GM18502 (cell line): ENCODE results near the gene FAM98A.

Experiments
- ATAC-seq: cut with Tn5 transposase; IDR thresholded peaks from one replicate; pipeline ENCODE4 v1.9.1; 2021; ENCODE audit warnings: mild to moderate bottlenecking; ENCODE audit not compliant: unreplicated experiment, poor library complexity

Gene FAM98A

DNA sequence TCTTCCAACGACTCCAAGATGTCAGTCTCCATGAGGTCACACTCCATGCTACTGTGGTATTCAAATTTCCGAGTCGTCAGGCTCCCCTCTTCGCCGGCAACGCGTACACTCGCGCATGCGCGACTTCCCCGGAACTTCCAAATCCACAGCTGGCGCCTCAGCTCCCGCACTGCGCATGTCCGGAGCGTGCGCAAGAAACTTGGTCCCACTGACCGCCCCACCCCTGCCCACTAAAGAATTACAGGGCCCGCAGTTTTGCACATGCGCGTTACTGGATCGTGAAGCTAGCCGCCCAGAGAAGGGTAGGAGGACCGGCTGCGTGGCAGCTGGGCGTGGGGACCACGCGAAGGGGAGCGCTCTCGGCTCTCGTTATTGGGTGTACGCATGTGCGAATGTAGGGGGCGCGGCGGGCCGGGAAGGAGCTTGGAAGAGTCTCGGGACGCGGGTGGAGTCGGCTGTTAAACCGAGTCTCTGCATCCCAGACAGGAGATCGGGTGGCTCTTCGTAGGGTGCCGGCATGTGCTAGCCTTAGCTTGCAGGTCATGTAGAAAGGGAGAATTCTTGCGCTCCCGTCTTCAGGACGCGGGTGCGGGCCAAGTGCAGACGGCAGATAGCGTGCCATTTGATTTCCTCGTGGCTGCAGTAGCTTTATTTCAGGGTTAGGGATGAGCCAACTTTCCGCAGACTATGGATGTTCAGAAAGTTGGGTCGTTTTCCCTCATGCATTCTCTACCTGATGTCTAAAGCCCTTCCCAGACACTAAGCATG, at the start of gene FAM98A:
Gene FAM98A (minus strand): TSS at position 125 of the 768 bp plus-strand sequence. CDS start 78 bp downstream, at position 47.
- ATAC-seq = peak; percentile 91

DNA sequence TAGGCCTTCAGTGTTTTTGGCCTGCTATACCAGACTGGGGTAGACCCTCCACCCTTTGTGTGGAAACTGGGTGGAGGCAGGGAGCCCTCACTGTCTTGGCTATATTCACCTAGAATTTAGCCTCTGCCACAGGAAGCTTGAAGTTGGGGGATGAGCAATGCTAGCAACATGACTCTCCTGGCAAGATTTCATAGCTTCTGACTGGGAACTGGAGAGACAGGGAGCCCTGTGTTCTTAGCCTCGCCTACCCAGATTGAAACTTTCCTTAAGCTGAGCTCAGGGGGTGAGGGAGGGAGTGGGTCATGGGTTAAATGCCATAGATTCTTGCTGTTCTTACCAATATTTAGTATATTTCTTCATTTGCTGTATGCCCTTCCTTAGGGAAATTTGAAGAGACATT, 46.8 kb upstream of the FAM98A start:
- ATAC-seq = no peak

DNA sequence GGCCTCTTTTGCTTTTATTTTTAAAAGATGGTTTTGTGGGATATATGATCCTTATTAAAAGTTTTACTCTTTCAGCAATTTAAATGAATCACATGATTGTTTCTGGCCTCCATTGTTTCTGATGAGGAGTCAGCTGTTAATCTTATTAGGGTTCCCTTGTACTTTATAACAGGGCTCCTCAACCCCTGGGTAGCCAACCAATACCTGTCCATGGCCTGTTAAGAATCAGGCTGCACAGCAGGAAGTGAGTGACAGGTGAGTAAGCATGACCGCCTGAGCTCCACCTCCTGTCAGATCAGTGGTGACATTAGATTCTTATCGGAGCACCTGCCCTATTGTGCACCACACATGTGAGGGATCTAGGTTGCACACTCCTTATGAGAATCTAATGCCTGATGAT, 45.1 kb upstream of the FAM98A start:
- ATAC-seq = no peak

DNA sequence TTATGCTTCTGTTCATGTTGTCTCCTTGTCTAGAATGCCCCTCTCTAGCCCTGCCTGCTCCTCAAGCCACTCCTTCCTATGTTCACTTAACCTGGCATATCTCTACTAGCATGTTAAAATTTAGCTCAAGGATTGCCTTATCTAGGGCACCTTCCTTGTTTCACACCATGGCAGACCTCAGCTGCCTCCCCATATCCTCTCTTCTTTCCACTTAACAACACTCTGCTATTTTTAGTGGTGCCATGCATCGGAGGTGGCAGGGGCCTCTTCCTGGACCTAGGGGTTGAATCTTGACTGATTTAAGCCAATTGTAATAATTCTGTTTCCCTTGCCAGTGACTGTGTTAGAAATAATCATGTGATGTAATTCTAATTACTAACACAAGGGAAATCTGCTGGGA, 36.9 kb upstream of the FAM98A start:
- no peak for ATAC-seq

DNA sequence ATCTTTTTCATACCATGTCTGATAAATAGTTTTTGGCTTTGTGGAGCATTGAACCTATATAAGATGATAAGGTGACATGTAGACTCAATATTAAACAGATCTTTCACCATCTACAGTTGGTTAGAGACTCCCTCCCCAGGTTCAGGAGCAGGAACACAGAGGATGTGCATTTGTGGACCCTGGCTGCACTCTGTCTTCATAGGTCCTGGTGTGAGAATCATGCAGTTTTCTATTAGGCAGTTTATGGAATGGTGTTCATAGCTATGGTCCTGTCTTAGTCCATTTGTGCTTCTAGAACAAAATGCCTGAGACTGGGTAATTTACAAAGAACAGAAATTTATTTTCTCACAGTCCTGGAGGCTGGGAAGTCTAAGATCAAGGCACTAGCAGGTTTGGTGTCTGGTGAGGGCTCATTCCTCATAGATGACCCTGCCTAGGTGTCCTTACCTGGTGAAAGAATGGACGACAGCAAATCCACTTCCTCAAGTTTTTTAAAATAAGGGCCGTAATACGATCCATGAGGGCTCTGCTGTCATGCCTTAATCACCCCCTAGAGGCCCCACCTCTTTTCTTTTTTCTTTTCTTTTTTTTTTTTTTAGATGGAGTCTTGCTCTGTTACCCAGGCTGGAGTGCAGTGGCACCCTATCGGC, 35.3 kb upstream of the FAM98A start:
- no peak for ATAC-seq

DNA sequence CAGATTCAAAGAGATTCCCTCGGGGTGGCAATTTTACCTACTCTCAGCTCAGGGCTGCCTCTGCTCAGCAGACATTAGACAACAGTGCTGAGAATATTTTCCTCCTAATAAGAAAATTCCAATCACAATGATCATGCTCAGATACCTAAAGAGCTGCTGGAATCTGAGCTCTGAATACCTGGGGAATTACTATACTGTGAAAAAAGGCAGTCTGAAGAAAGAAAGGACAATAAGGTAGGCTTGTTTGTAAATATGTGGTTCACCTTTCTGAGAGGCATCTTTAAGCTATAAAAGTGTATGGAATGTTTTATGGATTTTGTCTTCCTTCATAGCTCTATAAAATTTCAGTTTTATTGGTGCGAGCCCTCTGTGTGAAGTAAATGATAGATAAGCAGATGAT, 34.2 kb upstream of the FAM98A start:
- ATAC-seq = no peak

DNA sequence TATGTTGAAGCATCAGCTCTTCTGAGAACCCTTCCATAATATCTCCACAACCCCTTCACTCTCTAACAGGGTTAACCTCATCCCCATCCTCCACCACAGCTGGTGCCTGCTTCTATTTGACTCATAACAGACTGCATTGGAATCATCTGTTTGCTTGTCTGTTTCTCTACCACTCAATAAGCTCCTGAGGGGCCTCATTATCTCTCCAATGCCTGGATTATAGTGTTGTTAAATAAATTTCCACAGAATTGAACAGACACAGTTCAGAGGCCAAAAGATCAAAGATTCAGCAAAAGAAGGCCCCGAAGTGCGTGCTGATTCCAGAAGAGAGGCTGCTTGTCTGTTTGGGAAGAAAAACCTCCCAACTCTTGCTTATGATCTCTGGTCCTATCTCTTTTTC, 33.7 kb upstream of the FAM98A start:
- ATAC-seq = no peak

DNA sequence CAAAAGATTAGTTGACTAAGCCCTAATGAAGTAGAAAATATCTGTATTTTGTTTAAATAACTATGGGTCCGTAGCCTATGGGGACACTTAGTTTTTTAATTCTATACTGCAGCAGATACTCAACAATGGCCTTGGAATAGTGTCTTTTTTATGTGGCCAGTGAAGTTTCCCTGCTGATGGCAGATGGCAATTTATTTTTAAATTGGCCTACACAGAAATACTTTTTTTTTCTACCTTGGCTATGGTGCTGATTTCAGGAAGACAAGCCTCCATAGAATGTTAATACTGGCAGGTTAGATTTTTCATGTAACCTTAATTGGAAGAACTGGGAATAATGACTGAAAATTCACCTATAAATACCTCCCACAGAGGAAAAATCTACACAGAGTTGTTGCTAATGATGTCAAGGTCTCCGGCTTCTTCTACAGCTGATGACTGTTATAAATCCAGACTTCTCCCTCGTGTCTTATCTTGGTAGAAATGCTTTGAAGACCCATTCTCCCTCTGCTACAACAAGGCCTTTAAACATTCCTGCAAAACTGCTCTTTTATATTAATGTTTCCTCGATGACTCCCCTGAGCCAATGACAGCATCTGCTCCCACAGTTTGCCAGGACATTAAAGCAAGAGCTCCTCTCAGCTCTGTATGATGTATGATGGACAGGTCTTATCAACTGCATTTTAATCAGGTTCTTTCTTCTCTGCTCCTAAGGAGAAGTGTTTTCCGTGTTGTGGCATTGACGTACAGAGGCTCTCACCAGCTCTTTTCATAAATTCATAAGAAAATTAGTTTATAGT, 29.1 kb upstream of the FAM98A start:
- no peak for ATAC-seq

DNA sequence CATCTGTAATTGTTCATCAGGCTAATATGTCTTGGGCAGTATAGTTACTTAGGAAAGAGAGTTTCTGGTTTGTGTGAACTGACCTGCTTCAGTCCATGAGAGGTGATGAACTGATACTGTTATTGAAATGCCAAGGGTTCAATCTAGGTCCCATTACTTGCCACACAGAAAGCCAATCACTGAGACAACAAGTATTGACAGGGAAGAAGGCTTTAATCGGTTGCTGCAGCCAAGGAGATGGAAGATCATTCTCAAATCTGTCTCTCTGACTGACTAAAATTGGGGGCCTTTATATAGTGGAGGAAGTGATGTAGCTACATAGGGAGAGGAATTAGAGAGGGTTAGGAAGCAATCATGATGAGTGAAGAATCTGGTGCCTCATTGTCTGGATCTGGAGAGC, 19.9 kb upstream of the FAM98A start:
- ATAC-seq = no peak

DNA sequence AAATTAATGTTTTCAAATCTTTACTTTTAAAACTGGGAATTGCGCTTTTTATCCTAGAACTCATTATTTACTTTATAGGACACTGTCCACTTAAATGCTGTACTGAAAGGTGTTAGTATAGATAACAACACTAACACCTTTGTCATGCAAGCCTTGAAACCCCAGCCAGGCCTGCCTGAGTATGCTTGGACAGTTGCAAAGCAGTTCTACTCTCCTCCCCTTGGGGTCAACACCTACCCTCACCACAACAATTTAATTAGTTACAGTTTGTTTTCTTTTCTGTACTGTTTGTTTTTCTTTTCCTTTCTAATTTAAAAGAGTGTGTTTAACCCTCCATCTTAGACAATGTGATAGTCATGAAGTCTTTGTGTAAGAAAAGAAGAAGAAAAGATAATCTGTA, 18.9 kb upstream of the FAM98A start:
- no peak for ATAC-seq

DNA sequence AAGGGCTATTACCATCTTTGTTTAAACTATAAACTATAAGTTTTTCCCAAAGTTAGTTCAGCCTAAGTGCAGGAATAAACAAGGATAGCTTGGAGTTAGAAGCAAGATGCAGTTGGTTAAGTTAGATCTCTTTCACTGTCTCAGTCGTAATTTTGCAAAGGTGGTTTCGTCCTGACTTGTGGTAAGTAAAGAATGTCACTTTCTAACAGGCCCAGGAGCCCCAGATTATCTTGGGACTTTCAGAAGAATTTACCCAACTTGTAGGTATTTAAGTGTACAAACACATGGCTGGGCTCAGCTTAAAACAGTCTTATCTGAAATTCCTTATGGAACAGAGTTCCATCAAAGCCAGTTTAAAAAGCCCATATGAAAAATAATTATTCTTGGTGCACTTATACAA, 18.3 kb upstream of the FAM98A start:
- ATAC-seq = no peak

DNA sequence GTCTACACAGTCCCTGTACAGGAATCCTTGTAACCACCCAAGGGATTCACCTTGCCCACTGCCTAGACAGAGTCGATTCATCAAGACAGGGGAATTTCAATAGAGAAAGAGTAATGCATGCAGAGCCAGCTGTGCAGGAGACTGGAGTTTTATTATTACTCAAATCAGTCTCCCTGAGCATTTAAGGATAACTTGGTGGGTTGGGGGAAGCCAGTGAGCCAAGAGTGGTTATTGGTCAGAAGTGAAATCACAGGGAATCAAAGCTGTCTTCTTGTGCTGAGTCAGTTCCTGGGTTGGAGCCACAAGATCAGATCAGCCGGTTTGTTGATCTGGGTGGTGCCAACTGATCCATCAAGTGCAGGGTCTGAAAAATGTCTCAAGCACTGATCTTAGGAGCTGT, 17.8 kb upstream of the FAM98A start:
- peak; percentile 55 for ATAC-seq

DNA sequence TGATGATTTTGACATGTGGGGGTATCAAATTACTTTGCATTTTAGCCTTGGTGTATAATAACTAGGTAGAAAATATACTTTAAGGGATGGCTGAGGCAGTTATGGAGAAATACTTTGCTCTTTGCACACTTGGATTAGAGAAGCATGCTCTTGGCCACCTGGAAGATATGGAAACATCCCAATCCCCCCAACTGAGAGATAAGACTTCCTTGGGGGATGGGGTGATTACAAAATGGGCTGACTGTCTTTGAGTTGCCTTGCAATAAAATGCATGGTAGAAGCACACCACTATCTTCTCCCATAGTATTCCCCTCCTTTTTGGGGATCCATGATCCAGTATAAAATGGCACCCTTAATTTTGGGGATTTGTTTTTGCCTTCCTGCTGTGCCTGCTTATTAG, 15.1 kb upstream of the FAM98A start:
- no peak for ATAC-seq

DNA sequence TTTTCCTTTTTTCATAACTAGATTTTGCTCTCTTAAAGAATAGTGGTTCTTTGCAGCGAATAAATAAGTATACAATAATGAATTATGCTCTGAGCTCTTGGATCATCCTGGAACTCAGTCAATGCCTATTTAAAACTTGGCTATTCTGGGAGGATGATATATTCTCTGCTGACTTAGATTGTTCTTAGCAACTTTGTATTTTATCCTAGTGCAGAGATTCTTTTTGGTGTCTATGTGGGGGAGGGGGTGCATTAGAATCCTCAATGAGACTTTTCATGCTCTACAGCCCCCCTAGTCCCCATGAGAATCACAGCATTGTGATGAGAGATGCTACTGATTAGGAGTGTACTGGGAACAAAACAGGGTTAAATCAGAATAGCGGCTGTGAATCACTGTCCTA, 8.8 kb upstream of the FAM98A start:
- ATAC-seq = no peak

DNA sequence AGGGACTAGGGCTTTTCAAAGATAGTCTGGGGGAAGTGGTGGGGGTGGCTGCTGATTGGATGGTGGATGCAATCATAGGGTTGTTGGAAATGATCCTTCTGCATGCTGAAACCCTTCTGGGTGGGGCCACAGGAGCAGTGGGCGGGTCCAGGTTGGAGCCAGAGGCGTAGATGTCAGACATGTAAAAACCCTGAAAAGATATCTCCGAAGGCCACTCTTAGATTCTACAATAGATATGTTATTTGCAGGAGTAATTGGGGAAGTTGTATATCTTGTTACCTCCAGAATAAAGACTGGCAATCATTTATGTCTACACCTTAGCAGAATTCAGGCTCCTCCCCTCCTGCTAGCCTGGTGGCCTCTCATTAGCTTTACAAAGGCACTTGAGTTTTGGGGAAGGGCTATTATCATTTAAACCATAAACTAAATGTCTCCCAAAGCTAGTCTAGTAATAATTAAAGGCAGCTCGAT, 8.2 kb upstream of the FAM98A start:
- ATAC-seq = no peak

DNA sequence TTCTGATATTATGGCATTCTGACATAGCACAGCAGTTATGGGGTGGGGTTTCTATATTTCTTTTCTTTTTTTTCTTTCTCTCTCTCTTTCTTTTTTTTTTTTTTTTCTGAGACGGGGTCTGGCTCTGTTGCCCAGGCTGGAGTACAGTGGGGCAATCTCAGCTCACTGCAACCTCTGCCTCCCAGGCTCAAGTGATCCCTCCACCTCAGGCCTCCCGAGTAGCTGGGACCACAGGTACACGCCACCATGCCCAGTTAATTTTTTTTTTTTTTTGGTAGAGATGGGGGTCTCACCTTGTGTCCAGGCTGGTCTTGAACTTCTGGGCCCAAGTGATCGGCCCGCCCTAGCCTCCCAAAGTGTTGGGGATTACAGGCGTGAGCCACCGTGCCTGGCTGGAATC, 7.5 kb upstream of the FAM98A start:
- ATAC-seq = no peak

DNA sequence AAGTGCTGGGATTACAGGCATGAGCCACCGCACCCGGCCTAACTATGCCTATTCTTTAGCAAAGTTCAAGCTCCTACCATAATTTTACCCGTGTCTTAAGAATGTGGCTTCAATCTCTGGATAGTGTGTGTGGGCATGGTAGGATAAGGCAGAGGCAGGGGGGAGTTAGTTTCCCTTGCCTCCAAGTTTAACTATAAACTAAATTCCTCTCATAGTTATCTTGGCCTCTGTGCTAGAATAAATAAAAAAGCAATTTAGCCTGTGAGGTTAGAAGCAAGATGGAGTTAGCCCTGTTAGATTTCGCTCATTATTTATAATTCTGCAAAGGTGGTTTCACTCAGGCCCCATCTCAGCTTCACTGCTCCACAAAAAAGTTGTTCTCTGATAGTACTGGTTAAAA, 7.0 kb upstream of the FAM98A start:
- no peak for ATAC-seq

DNA sequence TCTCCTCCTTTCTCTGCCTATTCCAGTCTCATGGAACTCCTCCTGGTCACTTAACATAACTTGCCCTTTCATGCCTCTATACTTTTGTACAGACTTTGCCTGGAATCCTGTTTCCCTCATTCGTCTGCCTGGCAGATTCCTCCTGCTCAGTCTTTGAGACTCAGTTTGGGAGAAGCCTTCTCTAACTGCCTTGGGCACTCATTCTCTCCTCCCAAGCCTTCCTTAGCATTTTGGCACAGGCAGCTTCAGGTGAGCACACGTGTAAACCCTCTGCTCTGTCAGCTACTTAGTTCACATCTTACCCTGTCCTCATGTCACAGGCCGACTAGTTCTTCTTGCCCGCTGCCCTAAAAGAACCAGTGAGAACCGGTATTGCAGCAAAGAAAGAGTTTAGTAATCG, 6.0 kb upstream of the FAM98A start:
- ATAC-seq = no peak

DNA sequence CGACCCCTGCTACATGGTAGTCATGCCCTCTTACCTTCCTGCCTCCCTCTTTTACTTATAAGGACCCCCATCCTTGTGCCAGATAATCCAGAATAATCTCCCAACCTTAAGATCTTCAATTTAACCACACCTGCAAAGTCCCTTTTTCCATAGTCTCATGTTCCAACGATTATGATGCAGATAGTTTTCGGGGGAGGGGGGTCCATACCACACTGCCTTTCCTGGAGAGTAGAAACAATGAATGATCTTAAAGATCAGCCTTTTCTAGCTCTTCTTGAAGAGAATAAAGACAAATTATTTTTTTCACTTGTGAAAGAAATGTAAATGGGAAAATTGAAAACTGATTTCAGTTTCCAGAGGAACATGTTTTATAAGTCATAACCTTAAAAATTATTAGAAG, 4.3 kb upstream of the FAM98A start:
- no peak for ATAC-seq

DNA sequence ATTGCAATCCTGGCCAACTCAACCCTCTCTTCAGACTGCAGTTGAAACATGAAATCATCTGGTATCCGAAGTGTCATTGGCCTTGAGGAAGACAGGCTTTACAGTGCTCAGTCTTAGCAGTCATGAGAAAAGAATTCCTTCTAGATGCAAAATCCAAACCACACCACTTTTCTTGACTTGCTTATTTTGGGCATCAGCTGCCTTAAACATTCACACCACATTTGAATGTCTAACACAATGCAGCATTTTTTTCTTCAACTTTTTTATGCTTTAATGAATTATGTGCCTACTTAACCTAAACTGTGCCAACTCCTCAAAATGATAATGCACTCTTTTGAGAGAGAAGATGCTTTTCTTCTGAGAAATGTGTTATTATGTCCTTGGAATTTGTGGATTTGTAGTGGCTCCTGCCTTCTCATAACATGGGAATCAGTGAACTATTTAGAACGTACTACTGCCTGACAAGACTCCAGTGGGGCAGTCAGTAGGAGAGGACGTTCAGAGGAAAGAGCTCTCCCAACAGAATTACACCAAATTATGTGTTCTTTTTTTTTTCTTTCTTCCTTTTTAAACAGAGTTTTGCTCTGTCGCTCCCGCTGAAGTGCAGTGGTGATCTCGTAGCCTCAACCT, 3.2 kb upstream of the FAM98A start:
- ATAC-seq = no peak

DNA sequence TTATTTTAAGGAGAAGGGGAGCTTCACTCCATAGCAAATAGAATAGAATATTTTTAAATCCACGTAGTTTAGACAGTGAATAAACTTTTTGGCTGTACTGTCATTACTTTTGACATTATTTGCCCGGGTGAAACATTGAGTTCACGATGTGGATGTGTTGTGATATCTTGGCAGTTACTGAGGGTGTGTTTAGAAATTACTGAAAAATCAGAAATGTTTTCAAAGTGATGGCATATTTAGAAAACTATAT, 769 bp upstream of the FAM98A start:
- no peak for ATAC-seq
